ENCODE results near the gene NUB1. TPM values are rescaled to one million over a fixed set of nuclear protein-coding genes. Genes with fewer than 3 reads are reported as not detected.

Gene NUB1
- total RNA-seq, 1 experiment from 2014 or later = 39.5 TPM

DNA sequence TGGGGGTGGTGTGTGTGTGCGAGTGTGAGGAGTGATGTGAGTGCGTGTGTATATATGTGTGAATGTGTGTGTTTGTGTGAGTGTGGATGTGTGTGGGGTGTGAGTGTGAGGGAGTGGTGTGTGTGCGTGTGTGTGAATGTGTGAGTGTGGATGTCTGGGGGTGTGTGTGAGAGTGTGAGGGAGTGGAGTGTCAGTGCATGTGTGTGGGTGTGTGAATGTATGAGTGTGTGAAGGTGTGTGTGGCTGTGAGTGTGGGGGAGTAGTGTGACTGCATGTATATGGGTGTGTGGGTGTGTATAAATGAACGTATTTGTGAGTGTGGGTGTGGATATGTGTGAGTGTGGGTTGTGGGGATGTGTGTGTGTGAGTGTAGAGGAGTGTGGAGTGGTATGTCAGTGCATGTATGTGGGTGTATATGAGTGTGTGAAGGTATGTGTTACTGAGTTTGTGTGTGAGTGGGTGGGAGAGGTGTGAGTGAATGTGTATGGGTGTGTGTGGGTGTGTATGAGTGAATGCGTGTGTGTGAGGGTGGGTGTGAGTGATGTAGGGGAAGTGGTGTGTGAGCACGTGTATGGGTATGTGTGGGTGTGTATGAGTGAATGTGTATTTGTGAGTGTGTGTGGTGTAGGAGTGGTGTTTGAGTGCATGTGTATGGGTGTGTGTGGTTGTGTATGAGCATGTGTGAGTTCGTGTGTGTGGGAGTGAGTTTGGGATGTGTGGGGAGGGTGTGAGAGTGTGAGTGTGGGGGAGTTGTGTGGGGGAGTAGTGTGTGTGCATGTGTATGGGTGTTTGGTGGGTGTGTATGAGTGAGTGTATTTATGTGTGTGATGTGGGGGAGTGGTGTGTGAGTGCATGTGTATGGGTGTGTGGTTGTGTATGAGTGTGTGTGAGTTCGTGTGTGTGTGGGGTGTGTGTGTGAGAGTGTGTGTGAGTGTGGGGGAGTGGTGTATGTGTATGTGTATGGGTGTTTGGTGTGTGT is 28.5 kb upstream of the NUB1 start:
- DNase-seq (ENCODE audit: low spot score) = no peak

DNA sequence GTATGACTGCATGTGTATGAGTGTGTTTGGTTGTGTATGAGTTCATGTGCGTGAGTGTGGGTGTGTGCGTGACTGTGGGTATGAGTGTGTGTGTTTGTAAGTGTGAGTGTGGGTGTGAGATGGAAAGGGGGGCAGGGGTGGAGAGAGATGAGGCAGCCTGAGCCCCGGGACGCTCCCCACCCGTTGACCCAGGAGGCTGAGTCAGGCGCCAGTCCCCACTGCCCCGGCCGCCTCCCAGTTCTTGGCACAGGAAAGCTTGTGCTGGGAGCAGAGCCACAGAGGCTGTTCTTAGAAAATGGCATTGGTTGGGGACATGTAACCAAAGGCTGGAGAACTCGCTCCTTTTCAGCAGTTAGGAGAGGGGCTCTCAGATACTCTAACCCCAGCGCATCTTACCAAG is 27.8 kb upstream of the NUB1 start:
- DNase-seq (ENCODE audit: low spot score) = no peak

DNA sequence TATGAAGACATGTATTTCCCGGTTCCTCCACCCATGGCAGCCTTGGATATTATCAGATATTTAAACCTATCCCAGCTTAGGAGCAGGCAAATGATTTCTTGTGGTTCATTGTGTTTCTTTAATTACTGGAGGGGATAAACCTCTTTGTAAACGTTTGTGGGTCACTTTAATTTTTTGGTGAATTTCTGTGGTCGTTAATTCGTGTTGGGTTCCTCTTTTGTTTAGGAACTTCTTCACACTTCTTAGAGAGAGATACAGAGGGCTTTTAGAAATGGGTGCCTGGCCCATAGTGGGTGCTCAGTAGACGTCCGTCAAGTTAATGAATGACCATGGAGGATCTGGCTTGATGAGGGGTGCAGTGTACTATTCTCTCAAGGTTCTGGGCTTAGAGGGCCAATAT is 27.2 kb upstream of the NUB1 start:
- DNase-seq (ENCODE audit: low spot score) = no peak

DNA sequence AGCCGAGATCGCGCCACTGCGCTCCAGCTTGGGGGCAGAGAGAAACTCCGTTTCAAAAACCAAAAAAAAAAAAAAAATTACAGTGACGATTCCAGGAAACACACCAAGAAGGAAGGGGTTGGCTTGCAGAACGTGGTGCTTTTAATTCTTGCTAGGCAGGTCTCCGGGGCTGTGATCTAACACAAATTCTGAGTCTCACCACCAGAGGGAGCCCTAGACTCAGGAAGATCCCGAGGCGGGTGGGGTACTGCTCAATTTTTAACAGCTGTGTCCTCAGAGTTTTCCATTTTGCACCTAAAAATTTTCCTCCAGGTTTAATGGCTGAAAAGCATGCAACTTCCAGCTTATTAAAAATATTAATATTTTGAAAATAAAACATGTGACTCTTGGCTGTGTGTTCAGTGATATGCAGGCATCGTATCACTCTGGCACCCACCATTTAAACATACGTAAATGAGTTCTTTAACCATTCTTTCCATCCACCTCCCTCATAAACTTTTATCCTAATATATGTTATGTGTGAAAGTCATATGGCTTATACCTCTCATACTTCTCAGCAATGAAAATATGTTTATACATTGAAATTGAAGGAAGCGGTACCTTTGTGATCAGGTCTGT is 26.5 kb upstream of the NUB1 start:
- peak; percentile 92 for DNase-seq (ENCODE audit: low spot score)

DNA sequence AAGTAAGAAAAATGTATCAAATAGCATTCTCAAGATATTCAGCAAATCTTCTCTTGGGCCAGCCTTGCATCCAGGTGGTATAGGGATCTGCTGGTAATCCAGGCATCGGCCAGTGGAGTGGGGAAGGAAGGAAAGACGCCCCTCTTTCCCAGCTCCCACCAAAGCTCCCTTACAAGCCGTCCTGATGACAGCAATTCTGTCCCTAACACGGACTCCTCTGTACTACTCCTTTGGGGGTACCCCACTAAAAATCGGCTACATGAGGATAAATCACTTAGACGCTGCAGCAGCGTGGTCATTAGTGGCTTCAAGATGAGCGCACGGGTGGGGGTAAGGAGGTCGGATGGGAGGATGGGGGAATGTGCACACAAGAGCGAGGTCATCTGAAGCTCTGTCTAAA is 24.7 kb upstream of the NUB1 start:
- DNase-seq (ENCODE audit: low spot score) = no peak

DNA sequence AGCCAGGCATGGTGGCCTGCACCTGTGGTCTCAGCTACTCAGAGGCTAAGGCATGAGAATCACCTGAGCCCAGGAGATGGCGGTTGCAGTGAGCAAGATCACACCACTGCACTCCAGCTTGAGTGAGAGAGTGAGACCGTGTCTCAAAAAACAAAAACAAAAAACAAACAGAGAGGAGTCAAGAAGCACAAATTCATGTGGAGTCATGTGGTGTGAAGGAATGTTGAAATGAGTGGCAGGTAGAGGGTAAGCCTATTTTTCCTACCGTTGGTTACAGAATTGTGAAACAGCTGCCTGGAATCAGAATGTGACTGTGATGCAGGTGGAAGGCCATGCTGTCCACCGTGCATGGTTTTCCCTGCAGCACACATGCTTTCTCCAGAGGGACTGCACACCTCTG is 23.7 kb upstream of the NUB1 start:
- no peak for DNase-seq (ENCODE audit: low spot score)

DNA sequence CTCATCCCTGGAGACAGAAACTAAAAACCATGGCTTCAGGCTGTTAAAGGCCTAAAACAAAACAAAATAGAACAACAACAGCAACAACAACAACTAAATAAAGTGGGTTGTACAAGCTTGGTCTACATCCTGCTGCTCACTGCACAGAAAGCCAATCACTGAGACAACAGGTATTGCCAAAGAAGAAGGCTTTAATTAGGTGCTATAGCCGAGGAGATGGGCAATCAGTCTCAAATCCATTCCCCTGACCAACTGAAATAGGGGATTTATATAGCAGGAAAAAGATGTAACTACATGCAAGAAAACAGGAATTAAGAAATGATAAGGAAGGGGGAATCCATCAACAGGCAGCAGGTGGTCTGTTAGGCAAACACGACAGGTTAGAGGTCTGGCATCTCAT is 22.4 kb upstream of the NUB1 start:
- no peak for DNase-seq (ENCODE audit: low spot score)

DNA sequence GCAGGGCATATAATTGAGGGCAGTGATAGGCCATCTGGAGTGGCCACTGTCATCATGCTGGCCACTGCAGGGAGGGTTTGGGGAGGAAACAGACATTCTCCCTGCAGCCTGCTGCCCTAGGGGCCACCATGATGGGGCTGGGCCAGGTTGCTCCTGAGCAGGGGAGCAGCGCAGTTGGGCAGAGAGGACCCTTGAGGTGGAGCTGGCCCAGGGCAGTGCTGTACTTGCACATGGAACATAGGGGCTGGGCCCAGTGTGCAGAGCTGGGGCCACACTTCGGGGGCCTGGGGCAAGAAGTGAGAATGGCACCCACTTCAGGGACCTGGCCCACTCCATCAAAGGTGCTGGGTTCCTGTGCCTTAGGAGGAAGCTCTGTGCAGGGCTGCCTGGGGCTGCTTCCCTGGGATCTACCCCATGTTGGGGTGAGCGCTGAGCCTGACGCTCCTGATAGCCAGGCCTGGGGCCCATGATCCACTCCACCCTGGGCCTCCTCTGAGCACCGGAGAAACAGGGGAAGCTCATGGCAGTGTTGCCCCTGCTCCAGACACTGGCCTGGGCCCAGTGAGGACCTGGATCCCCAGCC is 21.3 kb upstream of the NUB1 start:
- DNase-seq (ENCODE audit: low spot score) = no peak

DNA sequence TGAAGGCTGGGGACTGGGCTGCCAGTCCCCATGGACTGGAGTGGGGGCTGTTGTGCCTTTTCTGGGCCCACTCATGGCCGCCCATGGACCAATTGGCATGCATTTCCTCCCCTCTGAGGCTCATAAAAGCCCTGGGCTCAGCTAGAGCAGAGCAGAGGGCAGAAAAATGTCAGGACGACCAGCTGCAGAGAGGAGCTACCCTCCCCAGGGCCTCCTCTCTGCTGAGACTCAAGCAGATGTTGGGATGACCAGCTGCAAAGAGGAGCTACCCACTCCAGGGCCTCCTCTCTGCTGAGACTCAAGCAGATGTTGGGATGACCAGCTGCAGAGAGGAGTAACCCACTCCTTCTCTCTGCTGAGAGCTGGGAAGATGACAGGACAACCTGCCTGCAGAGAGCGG is 20.3 kb upstream of the NUB1 start:
- no peak for DNase-seq (ENCODE audit: low spot score)

DNA sequence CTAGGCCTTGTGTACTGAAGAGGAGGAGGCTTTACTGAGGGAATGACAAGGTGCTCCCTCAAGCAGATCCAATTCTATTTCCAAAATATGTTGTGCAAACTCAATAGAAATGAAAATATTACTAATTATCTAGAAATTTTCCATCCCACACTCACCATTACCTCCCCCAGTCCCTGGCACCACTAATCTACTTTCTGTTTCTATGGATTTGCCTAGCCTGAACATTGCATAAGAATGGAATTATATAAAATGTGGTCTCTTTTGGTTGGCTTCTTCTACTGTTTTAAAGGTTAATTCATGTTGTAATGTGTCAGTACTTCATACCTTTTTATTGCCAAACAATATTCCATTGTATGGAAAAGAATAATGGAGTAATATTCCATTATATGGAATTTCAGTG is 18.7 kb upstream of the NUB1 start:
- no peak for DNase-seq (ENCODE audit: low spot score)

DNA sequence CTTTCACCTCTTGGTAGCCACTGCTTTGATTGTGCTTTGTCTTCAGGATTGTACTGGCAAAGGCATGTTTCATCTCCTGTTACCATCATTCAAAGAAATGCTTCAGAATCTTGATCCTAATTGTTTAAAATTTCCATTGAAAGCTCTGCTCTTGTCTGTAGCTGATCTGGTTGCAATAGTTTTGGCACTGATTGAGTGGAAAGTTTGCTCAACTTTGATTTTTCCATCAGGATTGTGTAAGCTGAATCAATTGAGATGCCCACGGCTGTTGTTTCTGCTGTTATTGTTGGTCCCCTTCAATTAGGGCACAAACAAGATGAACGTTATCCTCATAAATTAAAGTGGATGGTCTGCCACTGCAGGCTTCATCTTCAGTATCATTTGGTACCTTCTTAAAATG is 14.6 kb upstream of the NUB1 start:
- no peak for DNase-seq (ENCODE audit: low spot score)

DNA sequence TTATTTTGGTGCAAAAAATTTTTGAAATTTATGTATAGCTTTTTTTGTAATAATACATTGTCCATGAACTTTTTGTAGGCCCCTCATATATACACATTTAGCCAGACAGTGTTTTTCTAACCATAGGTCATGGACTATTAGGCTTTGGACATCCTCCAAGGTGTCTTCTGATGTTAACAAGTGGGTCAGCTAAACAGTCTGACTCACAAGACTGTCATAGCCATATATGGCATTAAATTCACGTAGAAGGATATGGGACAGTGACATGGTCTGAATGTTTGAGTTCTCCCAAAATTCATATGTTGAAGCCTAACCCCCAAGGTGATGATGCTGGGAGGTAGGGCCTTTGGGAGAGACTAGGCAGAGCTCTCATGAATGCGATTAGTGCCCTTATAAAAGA is 14.0 kb upstream of the NUB1 start:
- DNase-seq (ENCODE audit: low spot score) = no peak

DNA sequence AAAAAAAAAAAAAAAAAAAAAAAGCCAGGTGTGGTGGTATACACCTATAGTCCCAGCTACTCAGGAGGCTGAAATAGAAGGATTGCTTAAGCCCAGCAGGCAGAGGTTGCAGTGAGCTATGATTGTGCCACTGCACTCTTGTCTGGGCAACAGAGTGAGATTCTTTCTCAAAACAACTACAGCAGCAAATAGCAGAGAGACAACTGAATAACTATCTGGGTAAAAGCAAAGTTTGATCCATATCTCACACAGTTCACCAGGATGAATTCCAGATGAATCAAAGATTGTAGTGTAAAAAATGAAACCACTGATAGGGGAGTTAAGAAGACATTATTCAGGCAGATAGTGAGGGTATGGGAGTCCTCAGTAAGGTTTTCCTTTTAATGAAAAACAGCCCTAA is 11.4 kb upstream of the NUB1 start:
- DNase-seq (ENCODE audit: low spot score) = no peak

DNA sequence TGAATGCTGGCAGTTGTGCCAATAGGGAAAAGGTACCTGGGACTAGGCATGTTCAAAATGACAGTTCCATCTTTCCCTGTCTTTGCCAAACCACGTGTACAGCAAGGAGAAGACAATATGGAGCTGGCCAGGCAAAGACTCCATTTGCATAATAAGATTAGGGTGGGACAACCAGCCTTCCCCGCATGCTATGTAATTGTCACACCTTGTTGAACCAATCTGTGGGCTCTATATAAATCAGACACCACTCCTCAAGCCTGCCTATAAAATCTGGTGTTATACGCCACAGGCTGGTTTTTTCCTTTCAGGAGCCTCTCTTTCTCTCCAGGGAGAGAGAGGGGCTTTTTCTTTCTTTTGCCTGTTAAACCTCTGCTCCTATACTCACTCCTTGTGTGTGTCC is 11.0 kb upstream of the NUB1 start:
- DNase-seq (ENCODE audit: low spot score) = no peak

DNA sequence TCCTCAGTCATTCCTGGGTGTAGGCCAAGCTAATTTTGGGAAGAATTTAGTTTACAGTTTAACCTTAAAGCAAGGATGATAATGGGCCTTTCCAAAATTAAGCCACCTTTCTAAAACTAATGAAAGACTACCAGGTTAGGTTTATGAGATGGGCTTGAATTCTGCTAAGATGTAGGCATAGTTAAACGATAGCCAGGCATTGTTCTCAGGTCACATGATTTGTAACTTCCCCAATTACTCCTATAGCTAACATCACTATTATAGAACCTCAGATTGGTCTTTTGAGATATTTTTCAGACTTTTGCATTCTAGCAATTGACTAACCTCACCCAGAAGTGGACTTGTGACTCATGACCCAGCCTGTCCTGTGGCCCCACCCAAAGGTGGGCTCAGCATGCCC is 7.0 kb upstream of the NUB1 start:
- no peak for DNase-seq (ENCODE audit: low spot score)

DNA sequence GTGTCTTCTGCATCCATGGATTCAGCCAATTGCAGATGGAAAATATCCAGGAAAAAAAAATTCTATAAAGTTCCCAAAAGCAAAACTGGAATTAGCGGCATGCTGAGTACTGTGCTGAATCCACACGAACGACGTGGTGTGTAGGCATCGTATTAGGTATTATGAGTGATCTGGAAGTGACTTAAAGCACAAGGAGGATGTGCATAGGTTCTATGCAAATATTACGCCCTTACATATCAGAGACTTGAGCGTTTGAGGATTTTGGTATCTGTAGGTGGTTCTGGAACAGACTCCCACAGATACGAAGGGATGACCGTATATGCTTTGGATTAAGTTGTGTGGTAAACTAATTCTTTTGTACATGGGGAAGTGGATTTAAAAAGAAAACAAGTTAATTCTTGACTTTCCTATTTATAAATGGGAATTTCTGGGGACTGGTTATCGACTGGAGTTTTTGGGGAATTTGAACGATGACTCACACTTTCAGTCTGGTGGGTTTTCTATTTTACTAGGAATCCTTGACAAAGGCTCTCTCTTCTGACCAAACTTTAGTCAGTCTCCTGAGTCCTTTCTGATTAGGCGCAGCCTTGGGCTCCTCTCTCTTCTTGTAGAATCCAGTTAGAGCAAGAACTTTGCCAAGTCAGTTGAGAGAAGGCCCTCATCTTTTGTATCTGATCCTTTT is 5.4 kb upstream of the NUB1 start:
- DNase-seq (ENCODE audit: low spot score) = no peak

DNA sequence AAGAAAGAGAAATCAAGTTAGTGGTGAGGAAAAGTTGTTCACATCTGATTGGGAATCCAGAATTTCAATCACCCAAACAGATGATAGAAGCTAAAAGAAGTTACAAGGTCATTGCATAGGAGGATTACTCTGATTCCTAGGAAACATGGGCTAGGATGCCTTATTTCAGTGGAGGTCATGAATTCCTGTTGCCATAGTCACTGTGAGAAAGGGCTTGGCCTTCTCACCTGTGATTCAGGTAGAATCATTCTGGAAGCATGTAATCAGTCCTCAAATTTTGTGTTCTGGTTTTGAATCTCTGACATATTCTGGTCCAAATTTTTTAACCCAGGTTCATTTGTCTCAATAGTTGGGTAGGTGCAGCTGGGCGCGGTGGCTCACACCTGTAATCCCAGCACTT is 4.3 kb upstream of the NUB1 start:
- DNase-seq (ENCODE audit: low spot score) = no peak

DNA sequence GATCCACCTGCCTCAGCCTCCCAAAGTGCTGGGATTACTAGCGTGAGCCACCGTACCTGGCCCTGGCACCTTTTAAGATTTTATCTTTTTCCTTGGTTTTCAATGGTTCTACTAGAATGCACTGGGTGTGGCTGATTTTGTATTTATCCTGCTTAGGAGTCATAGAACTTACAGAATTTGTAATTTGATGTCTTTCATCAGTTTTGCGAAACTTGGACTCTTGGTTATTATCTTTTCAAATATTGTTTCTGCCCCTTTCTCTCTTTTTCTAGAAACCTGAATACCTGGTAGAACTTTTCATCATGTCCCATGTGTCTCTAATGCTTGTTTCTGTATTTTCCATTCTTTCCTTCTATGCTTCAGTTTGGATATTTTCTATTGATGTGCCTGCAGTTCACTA is 2.8 kb upstream of the NUB1 start:
- DNase-seq (ENCODE audit: low spot score) = no peak

DNA sequence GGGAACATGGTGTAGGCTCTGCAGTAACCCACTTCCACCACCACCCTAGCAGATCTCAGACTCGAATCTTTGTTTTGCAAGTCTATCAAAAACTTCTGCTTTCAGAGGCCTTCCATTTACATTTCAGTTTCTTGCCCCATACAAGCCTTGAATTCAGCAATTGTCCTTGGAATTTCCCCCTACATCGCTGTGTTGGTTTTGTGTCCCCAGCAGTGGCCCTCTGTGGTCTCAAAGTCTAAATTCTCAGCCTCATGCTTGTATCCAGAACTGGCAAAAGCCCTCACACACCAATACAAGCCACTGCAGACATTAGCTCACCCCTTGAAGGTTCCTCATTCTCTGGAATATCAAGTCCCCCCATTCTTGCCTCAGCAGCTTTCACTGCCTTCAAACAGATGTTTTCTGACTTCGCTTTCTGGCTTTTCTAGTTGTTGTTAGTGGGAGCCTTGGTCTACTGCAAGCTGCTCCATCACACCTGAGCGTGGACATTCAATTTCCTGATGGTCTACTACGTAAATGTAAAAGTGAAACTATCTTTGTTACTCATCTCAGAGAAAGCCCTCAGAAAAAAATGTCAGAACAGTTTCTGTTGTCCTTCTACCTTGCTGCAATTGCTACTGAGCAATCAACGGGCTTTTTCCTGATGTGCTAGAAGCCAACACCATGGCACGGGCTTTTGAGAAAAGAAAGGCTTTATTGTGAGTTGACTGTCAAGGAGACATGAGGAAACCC is 1.8 kb upstream of the NUB1 start:
- no peak for DNase-seq (ENCODE audit: low spot score)

DNA sequence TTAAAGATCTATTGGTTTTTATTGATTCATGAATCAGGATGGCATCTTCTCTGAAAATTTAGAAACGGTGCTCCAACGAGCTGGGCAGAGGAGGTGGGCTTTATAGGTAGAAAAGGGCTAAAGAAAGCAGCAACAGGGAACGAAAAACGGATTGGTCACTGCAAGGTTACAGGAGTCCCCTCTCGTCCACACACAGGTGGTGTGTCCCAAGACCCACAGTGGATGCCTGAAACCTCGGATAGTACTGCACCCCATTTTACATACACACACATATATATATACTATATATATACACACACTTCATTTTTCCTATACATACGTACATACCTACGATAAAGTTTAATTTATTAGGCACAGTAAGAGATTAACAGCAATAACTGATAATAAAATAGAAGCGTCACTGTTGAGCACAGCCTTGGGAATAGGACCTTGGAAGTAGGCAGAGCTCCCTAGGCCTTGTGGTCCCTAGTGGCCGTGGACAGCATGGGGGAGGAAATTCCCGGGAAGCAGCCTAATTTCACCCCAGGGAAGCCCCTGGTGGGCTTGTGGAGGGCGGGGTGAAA is 737 bp upstream of the NUB1 start:
- DNase-seq (ENCODE audit: low spot score) = peak; percentile 22

DNA sequence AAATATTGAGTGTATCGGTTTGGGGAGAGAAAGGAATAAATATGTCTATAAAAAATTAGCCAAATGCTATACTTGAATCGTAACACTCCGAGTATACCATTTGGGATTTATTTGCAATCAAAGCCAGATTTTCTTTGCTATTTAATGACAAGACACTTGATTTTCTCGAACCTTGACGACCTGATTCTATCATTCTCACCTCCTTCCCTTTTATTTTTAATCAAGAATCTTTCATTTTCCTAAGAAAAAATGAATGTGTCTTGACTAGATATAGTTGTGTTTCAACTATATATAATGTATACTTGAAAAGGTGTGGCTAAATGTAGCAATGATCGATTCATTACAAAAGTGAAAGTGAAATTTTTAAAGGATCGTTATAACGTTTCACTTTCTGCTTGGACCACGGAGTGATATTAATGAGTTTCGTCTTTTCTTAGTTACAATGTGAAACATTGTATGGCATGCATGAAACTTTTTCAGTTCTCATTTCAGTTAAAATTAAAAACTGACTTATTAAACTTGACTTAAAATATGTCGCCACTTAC is 562 bp downstream of the NUB1 start:
- DNase-seq (ENCODE audit: low spot score) = peak; percentile 65

Data from HT-29 (cell line).